Measurements from ENCODE around the gene GRID1.

DNA sequence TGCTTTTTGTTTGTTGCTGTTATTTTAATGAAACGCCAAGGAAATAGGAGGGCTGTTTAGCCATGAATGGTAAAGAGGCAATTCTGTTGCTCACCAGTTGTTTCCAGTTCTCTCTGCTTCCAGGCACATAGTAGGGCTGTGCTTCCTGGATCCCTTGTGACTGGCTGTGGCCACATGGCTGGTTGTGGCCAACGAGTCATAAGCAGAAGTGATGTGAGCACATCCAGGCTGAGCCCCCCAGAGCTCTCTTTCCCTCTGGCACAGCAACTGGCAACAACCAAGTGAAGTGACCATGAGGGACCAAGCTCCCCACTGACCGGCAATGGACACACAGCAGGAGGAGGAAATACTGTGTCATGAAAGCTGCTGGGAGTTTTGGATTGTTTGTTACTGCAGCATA lies 10.3 kb downstream of the GRID1 start:
- no peak for TF ChIP-seq EZH2 (IDR thresholded peaks at IDR 0.05)
- no peak for TF ChIP-seq POLR2AphosphoS5 (IDR thresholded peaks at IDR 0.05; ENCODE audit: borderline replicate concordance, low read depth, low read length)
